HepG2 (cell line): ENCODE data around the gene KIZ. TPM values are rescaled to one million over a fixed set of nuclear protein-coding genes. Genes with fewer than 3 reads are reported as not detected.

Experiments
- ATAC-seq: fragments of 200-7000 bp; cut with Tn5 transposase; 3 replicates; pipeline ENCODE4 v1.9.1; 2020; ENCODE audit warnings: mild to moderate bottlenecking, moderate library complexity
- BruUV-seq: library from RNA; stranded (reverse); fragments of 400-500 nt; replicated peaks from 2 replicates; lab custom pipeline; 2021; lab: Mats Ljungman, UMichigan
- CTCF ChIA-PET: fragments of 300-600 bp; formaldehyde crosslinking; extraction: SDS; loops from one replicate; lab custom pipeline; 2021; ENCODE audit warnings: low total read pairs, inconsistent platforms, low intra/inter-chr PET ratio; lab: Yijun Ruan, JAX
- POLR2A ChIA-PET: fragments of 350-600 bp; sonication (Branson Sonifier 250); formaldehyde crosslinking; loops from one replicate; lab custom pipeline; 2020; ENCODE audit warnings: antibody characterized with exemption, inconsistent platforms; lab: Yijun Ruan, JAX
- DNase-seq: peaks from one replicate; pipeline ENCODE4 v3.0.0-alpha.2; 2015; ENCODE audit warnings: low spot score
- FAIRE-seq: peaks from 3 replicates; lab custom pipeline; 2011; peaks lifted over from hg19 to GRCh38; lab: Jason Lieb, UNC
- H2AFZ ChIP-seq: one replicate; pipeline ENCODE4 v1.6.1; 2011; ENCODE audit warnings: low read length, inconsistent platforms
- H3K27ac ChIP-seq: fragments of 300-600 bp; 3 replicates; pipeline ENCODE4 v1.8.0; 2011; ENCODE audit warnings: mixed run types, mild to moderate bottlenecking, mixed read lengths, low read length, inconsistent platforms; ENCODE audit not compliant: insufficient read depth; ENCODE audit errors: extremely low read length
- H3K27me3 ChIP-seq, 2 experiments: fragments of 200-600 bp in 1 of 2; 2 replicates in 1 of 2; 3 replicates in 1 of 2; pipeline versions ENCODE4 v1.6.0 to v1.8.0; 2011; ENCODE audit warnings: low read length in 2 of 2, mild to moderate bottlenecking in 2 of 2, moderate library complexity in 2 of 2, inconsistent platforms in 1 of 2; ENCODE audit not compliant: insufficient read depth in 2 of 2, control insufficient read depth in 1 of 2
- H3K36me3 ChIP-seq, 2 experiments: fragments of 200-600 bp in 1 of 2; replicated peaks in 1 of 2; 2 replicates in 1 of 2; 3 replicates in 1 of 2; pipeline versions ENCODE4 v1.5.1 to v1.8.0; 2011; ENCODE audit warnings: low read length in 2 of 2, inconsistent platforms in 1 of 2; ENCODE audit not compliant: insufficient read depth in 2 of 2, control insufficient read depth in 1 of 2
- H3K4me1 ChIP-seq: 2 replicates; pipeline ENCODE4 v1.5.1; 2012; ENCODE audit warnings: low read length, inconsistent platforms; ENCODE audit not compliant: insufficient read depth
- H3K4me2 ChIP-seq: 2 replicates; pipeline ENCODE4 v1.6.0; 2011; ENCODE audit warnings: low read depth, low read length, inconsistent platforms
- H3K4me3 ChIP-seq, 3 experiments: fragments of 200-600 bp in 1 of 3; sonication (generic), shearing (Covaris generic) in 1 of 3; replicated peaks in 1 of 3; 2 replicates each; pipeline ENCODE4 v1.5.1; 2011 to 2016; ENCODE audit warnings: low read length in 3 of 3, inconsistent platforms in 2 of 3, low read depth in 2 of 3, mild to moderate bottlenecking in 2 of 3, control low read depth in 1 of 3, mixed read lengths in 1 of 3; ENCODE audit not compliant: insufficient read depth in 1 of 3
- H3K79me2 ChIP-seq: one replicate; pipeline ENCODE4 v1.6.1; 2011; ENCODE audit warnings: low read length, inconsistent platforms; ENCODE audit not compliant: insufficient read depth
- H3K9ac ChIP-seq: 2 replicates; pipeline ENCODE4 v1.6.0; 2011; ENCODE audit warnings: mild to moderate bottlenecking, low read depth, low read length, inconsistent platforms; ENCODE audit not compliant: insufficient read depth
- H3K9me3 ChIP-seq: 2 replicates; pipeline ENCODE4 v1.5.1; 2012; ENCODE audit warnings: mild to moderate bottlenecking, low read length
- H4K20me1 ChIP-seq: 2 replicates; pipeline ENCODE4 v1.6.0; 2011; ENCODE audit warnings: inconsistent platforms, mild to moderate bottlenecking, low read length, moderate library complexity; ENCODE audit not compliant: insufficient read depth
- ZSCAN31 ChIP-seq: sonication (generic); formaldehyde crosslinking; IDR thresholded peaks from 2 replicates; pipeline ENCODE4 v1.5.0; 2020; ENCODE audit warnings: low read depth, mild to moderate bottlenecking, missing genetic modification reagents
- WGBS: methylation state at CpG from one replicate; pipeline ENCODE4 v1.1.6; 2017; ENCODE audit warnings: low lambda C conversion rate; 5-methylcytosine and 5-hydroxymethylcytosine counted together
- in situ Hi-C: cut with HindIII; loops from 2 replicates; pipeline ENCODE4 v1.10.0; 2017; ENCODE audit warnings: low pct_unique_long_range_greater_than_20kb; ENCODE audit not compliant: extremely low pct_ligation_motif_present
- intact Hi-C: fragments of 100-400 bp; cut with micrococcal nuclease; formaldehyde crosslinking; loops from one replicate; pipeline ENCODE4 v1.10.0; 2022; ENCODE audit not compliant: unreplicated experiment
- polyA plus RNA-seq, 8 experiments: library from polyadenylated mRNA; depleted of rRNA in 3 of 8; stranded (reverse) in 7 of 8; unstranded in 1 of 8; fragments of >200 nt; fragmentation: Illumina TruSeq in 4 of 8; extraction: Trizol in 4 of 8; gene quantifications; 2 replicates each; pipeline versions ENCODE4 v1.2.1 to v1.2.3, GENCODE V29; 2011 to 2016; ENCODE audit warnings: low read depth in 4 of 8, missing spikeins in 1 of 8, mixed read lengths in 1 of 8; ENCODE audit not compliant: insufficient read depth in 1 of 8
- total RNA-seq, 5 experiments: library from RNA; depleted of rRNA; stranded (reverse); fragments of >200 nt; fragmentation: Illumina TruSeq; extraction: Trizol; gene quantifications; 2 replicates each; pipeline ENCODE4 v1.2.3, GENCODE V29; 2016; ENCODE audit warnings: low read depth in 1 of 5
- TF ChIP-seq, protein P1 (sequence below): sonication (generic); formaldehyde crosslinking; IDR thresholded peaks from one replicate; pipeline ENCODE4 v1.5.1; 2020; ENCODE audit warnings: mild to moderate bottlenecking, missing genetic modification reagents; ENCODE audit errors: not compliant biosample characterization

The KIZ gene
- total and polyA plus RNA-seq, 2 of the 13 experiments (the other 11 are each of a cell fraction or from before 2014, with no cell fraction given) = 46.3 to 114 TPM

DNA sequence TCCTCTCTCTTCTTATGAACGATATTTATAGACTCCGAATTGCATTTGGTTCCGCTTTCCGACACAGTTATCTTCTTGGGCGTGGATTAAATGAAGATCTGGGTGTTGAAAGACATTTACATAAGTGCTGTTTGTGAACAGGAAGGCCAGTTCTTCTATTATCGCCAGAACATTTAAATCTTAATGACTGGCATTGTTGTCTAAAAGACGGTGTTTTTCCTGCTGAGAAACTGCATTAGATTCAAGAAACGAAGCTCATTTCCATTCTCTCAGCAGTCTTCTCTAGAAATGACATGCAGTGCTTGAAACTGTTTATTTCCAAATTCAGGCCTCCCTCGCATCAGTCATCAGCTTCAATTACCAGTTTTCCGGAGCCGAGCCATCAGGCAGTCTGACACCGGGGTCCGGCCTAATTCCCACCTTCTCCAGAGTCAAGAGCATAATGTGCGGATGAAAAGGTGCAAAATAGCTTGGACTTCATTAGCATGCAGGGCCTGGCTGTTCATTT lies 35.7 kb upstream of the KIZ start:
- WGBS = 88% methylated on average over 14 of the region's 14 CpGs
- no peak overlapping the region for H3K9ac ChIP-seq
- no peaks in the 10 kb centered on the region for H3K9me3 ChIP-seq
- no peak overlapping the region for H3K27ac ChIP-seq
- no peaks in the 10 kb centered on the region for H4K20me1 ChIP-seq
- no peak for DNase-seq
- intact Hi-C loops (no loop called here), in situ Hi-C loops (no loop called here)
- BruUV-seq = no TSS peak
- no peak for FAIRE-seq
- POLR2A ChIA-PET = no interaction called here
- H3K4me2 ChIP-seq = no peak overlapping the region
- CTCF ChIA-PET = no interaction called here
- H3K4me1 ChIP-seq = peaks cover 34% of the 10 kb centered on the region
- H2AFZ ChIP-seq = no peak overlapping the region
- no peaks in the 10 kb centered on the region for H3K79me2 ChIP-seq
- no peaks in the 10 kb centered on the region for H3K27me3 ChIP-seq
- no peak overlapping the region for H3K4me3 ChIP-seq
- no peak for TF ChIP-seq ZSCAN31
- ATAC-seq = no peak
- H3K36me3 ChIP-seq = no peaks in the 10 kb centered on the region

DNA sequence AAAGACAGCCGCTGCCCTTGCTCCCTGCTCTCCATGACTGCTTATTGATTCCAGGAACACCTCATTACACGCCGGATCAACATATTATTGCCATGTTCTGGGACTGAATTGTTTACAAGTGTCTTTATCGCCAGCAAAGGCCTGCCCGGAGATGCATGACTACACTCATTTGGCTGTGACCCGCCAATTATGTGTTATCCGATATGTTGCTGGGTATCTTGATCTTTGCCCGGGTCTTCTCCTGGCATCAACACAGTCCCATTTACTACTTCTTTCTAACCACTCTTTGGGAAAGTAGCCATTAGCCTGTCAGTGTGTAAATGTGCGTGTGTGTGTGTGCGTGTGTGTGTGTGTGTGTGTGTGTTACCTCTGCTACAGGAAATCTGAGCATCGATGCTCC lies 35.2 kb upstream of the KIZ start:
- Histone ChIP-seq H3K27me3 (no peaks in the 10 kb centered on the region), H3K4me3 (no peak overlapping the region), H3K36me3 (no peaks in the 10 kb centered on the region)
- BruUV-seq = no TSS peak
- no peak for ATAC-seq
- TF ChIP-seq, protein P1, sequence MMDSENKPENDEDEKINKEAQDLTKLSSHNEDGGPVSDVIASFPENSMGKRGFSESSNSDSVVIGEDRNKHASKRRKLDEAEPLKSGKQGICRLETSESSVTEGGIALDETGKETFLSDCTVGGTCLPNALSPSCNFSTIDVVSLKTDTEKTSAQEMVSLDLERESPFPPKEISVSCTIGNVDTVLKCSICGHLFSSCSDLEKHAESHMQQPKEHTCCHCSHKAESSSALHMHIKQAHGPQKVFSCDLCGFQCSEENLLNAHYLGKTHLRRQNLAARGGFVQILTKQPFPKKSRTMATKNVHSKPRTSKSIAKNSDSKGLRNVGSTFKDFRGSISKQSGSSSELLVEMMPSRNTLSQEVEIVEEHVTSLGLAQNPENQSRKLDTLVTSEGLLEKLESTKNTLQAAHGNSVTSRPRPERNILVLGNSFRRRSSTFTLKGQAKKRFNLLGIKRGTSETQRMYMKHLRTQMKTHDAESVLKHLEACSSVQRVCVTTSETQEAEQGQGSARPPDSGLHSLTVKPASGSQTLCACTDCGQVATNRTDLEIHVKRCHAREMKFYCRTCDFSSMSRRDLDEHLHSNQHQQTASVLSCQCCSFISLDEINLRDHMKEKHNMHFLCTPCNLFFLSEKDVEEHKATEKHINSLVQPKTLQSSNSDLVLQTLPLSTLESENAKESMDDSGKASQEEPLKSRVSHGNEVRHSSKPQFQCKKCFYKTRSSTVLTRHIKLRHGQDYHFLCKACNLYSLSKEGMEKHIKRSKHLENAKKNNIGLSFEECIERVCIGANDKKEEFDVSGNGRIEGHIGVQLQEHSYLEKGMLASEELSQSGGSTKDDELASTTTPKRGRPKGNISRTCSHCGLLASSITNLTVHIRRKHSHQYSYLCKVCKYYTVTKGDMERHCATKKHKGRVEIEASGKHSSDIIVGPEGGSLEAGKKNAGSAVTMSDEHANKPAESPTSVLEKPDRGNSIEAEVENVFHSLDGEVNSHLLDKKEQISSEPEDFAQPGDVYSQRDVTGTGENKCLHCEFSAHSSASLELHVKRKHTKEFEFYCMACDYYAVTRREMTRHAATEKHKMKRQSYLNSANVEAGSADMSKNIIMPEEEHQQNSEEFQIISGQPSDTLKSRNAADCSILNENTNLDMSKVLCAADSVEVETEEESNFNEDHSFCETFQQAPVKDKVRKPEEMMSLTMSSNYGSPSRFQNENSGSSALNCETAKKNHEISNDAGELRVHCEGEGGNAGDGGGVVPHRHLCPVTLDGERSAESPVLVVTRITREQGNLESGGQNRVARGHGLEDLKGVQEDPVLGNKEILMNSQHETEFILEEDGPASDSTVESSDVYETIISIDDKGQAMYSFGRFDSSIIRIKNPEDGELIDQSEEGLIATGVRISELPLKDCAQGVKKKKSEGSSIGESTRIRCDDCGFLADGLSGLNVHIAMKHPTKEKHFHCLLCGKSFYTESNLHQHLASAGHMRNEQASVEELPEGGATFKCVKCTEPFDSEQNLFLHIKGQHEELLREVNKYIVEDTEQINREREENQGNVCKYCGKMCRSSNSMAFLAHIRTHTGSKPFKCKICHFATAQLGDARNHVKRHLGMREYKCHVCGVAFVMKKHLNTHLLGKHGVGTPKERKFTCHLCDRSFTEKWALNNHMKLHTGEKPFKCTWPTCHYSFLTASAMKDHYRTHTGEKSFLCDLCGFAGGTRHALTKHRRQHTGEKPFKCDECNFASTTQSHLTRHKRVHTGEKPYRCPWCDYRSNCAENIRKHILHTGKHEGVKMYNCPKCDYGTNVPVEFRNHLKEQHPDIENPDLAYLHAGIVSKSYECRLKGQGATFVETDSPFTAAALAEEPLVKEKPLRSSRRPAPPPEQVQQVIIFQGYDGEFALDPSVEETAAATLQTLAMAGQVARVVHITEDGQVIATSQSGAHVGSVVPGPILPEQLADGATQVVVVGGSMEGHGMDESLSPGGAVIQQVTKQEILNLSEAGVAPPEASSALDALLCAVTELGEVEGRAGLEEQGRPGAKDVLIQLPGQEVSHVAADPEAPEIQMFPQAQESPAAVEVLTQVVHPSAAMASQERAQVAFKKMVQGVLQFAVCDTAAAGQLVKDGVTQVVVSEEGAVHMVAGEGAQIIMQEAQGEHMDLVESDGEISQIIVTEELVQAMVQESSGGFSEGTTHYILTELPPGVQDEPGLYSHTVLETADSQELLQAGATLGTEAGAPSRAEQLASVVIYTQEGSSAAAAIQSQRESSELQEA (CRISPR knock-in tag) = no peak
- TF ChIP-seq, all 625 proteins: peak for 0
- Histone ChIP-seq H2AFZ (no peak overlapping the region), H3K27ac (no peak overlapping the region), H3K9me3 (no peaks in the 10 kb centered on the region), H3K9ac (no peak overlapping the region), H3K4me1 (peaks cover 34% of the 10 kb centered on the region), H3K4me2 (no peak overlapping the region), H4K20me1 (no peaks in the 10 kb centered on the region), H3K79me2 (no peaks in the 10 kb centered on the region)
- in situ Hi-C loops (no loop called here), intact Hi-C loops (no loop called here)
- DNase-seq = no peak
- ChIA-PET POLR2A (no interaction called here), CTCF (no interaction called here)
- WGBS = 97% methylated on average over 11 of the region's 11 CpGs
- no peak for FAIRE-seq
